Mucosa of descending colon (tissue), 3 donors: ENCODE measurements around the gene DAAM2. TPM values are rescaled to one million over a fixed set of nuclear protein-coding genes. Genes with fewer than 3 reads are reported as not detected.

ENCODE experiments used
- ATAC-seq: fragments of 200-7000 bp; cut with Tn5 transposase; one replicate; pipeline ENCODE4 v1.9.1; 2020; ENCODE audit warnings: mild to moderate bottlenecking, moderate library complexity
- DNase-seq, 3 donors: peaks; one replicate each; pipeline ENCODE4 v3.0.0-alpha.2; 2020
- H3K36me3 ChIP-seq: fragments of 200-600 bp; one replicate; pipeline ENCODE4 v1.8.0; 2021; ENCODE audit warnings: low read depth, mild to moderate bottlenecking
- H3K4me1 ChIP-seq: fragments of 200-600 bp; one replicate; pipeline ENCODE4 v1.8.0; 2021; ENCODE audit warnings: low read depth, mild to moderate bottlenecking
- H3K4me3 ChIP-seq: fragments of 200-600 bp; one replicate; pipeline ENCODE4 v1.8.0; 2021; ENCODE audit warnings: mild to moderate bottlenecking
- H3K9me3 ChIP-seq: fragments of 200-600 bp; one replicate; pipeline ENCODE4 v1.8.0; 2021; ENCODE audit warnings: mild to moderate bottlenecking
- CTCF ChIP-seq: fragments of 200-600 bp; IDR thresholded peaks from one replicate; pipeline ENCODE4 v1.8.0; 2022; ENCODE audit warnings: antibody characterized with exemption, mild to moderate bottlenecking
- intact Hi-C, 2 donors: fragments of 100-400 bp; cut with DNase I in 1 of 2; cut with micrococcal nuclease in 1 of 2; formaldehyde crosslinking; loops; one replicate each; pipeline versions ENCODE4 v1.11.0 to v1.11.1; 2022; cut with DNase I, micrococcal nuclease
- total RNA-seq, 3 donors: library from RNA; stranded (reverse); fragmentation: NEBNext Ultra II Directional in 2 of 3; extraction: Animal tissue kit (Norgen Biotek cat#: 25700) in 2 of 3; gene quantifications; one replicate each; pipeline versions ENCODE4 v1.2.1 to v1.2.4, GENCODE V29; 2021 to 2023
- donor health status: DM: no; HTN: no; CAD: no; lungs with moderate emphysema.
- donor health status: DM: no; HTN: no; CAD: no.
- donor health status: DM: no; HTN: yes; CAD: no.

Gene DAAM2
- total RNA-seq, 3 donors from 2014 or later = 6.1 to 27.8 (median 9.1) TPM

GRCh38 chr6:39870950-39871349 is 78.8 kb downstream of the DAAM2 start:
- H3K36me3 ChIP-seq = no peaks in the 10 kb centered on the region
- no peak for TF ChIP-seq CTCF
- no peak overlapping the region for H3K4me3 ChIP-seq
- H3K4me1 ChIP-seq = no peaks in the 10 kb centered on the region
- no peak for ATAC-seq
- H3K9me3 ChIP-seq = no peaks in the 10 kb centered on the region
- intact Hi-C loops = loop anchor here in 1 of 2 donors (10.0 kb wide), 1 partner anchor 434 kb away; no protein-coding TSS in a partner anchor
- DNase-seq = no peak

GRCh38 chr6:39873439-39873838 is 81.3 kb downstream of the DAAM2 start:
- H3K36me3 ChIP-seq = no peaks in the 10 kb centered on the region
- intact Hi-C loops = loop anchor here in 1 of 2 donors (10.0 kb wide), 1 partner anchor 431 kb away; no protein-coding TSS in a partner anchor
- no peak for TF ChIP-seq CTCF
- no peaks in the 10 kb centered on the region for H3K4me1 ChIP-seq
- H3K9me3 ChIP-seq = no peaks in the 10 kb centered on the region
- DNase-seq (no peak), ATAC-seq (no peak)
- no peak overlapping the region for H3K4me3 ChIP-seq

- DNase-seq (no peak), ATAC-seq (no peak)
- H3K36me3 ChIP-seq = no peaks in the 10 kb centered on the region
- H3K9me3 ChIP-seq = no peaks in the 10 kb centered on the region
- no peak for TF ChIP-seq CTCF
- no peak overlapping the region for H3K4me3 ChIP-seq
- intact Hi-C loops = loop anchor here in 1 of 2 donors (10.0 kb wide), 1 partner anchor 429 kb away; no protein-coding TSS in a partner anchor
- H3K4me1 ChIP-seq = no peaks in the 10 kb centered on the region
Measured at GRCh38 chr6:39876111-39876510, 83.9 kb downstream of the DAAM2 start.

GRCh38 chr6:39876826-39877225 is 84.7 kb downstream of the DAAM2 start:
- Histone ChIP-seq H3K4me3 (no peak overlapping the region), H3K4me1 (no peaks in the 10 kb centered on the region), H3K36me3 (no peaks in the 10 kb centered on the region), H3K9me3 (no peaks in the 10 kb centered on the region)
- intact Hi-C loops = loop anchor here in 1 of 2 donors (10.0 kb wide), 1 partner anchor 428 kb away; no protein-coding TSS in a partner anchor
- no peak for DNase-seq
- no peak for ATAC-seq
- no peak for TF ChIP-seq CTCF

GRCh38 chr6:39879535-39879934 is 87.4 kb downstream of the DAAM2 start:
- Histone ChIP-seq H3K4me3 (no peak overlapping the region), H3K9me3 (no peaks in the 10 kb centered on the region), H3K4me1 (no peaks in the 10 kb centered on the region), H3K36me3 (no peaks in the 10 kb centered on the region)
- ATAC-seq (no peak), DNase-seq (no peak)
- intact Hi-C loops = loop anchor here in 1 of 2 donors (10.0 kb wide), 1 partner anchor 425 kb away; no protein-coding TSS in a partner anchor
- TF ChIP-seq CTCF = no peak

GRCh38 chr6:39880594-39880993 is 88.4 kb downstream of the DAAM2 start:
- no peak overlapping the region for H3K4me3 ChIP-seq
- no peaks in the 10 kb centered on the region for H3K4me1 ChIP-seq
- H3K36me3 ChIP-seq = no peaks in the 10 kb centered on the region
- TF ChIP-seq CTCF = no peak
- no peaks in the 10 kb centered on the region for H3K9me3 ChIP-seq
- intact Hi-C loops = no loop called here
- no peak for ATAC-seq
- no peak for DNase-seq
